Lower lobe of right lung (tissue), 2 donors: ENCODE measurements around the gene OSBP. TPM values are rescaled to one million over a fixed set of nuclear protein-coding genes. Genes with fewer than 3 reads are reported as not detected.

ENCODE experiments used
- ATAC-seq, 2 donors: fragments of 200-7000 bp; cut with Tn5 transposase; one replicate each; pipeline ENCODE4 v1.9.1; 2020 to 2022; ENCODE audit warnings: mild to moderate bottlenecking in 2 of 2, moderate library complexity in 2 of 2
- DNase-seq: peaks from one replicate; pipeline ENCODE4 v3.0.0-alpha.2; 2020
- H3K27ac ChIP-seq: fragments of 200-600 bp; one replicate; pipeline ENCODE4 v1.8.0; 2022
- H3K27me3 ChIP-seq: fragments of 200-600 bp; one replicate; pipeline ENCODE4 v1.8.0; 2022; ENCODE audit warnings: low read depth
- H3K36me3 ChIP-seq: fragments of 200-600 bp; one replicate; pipeline ENCODE4 v1.8.0; 2022; ENCODE audit warnings: mild to moderate bottlenecking
- H3K4me1 ChIP-seq: fragments of 200-600 bp; one replicate; pipeline ENCODE4 v1.8.0; 2022
- H3K4me3 ChIP-seq: fragments of 200-600 bp; one replicate; pipeline ENCODE4 v1.8.0; 2022; ENCODE audit warnings: mild to moderate bottlenecking
- H3K9me3 ChIP-seq: fragments of 200-600 bp; one replicate; pipeline ENCODE4 v1.8.0; 2022
- intact Hi-C: fragments of 100-400 bp; cut with DNase I; formaldehyde crosslinking; loops from one replicate; pipeline ENCODE4 v1.11.0; 2022
- total RNA-seq: library from RNA; stranded (reverse); fragmentation: NEBNext Ultra II Directional; extraction: Animal tissue kit (Norgen Biotek cat#: 25700); gene quantifications from one replicate; pipeline ENCODE4 v1.2.1, GENCODE V29; 2021
- TF ChIP-seq, protein P1 (sequence below): fragments of 200-600 bp; IDR thresholded peaks from one replicate; pipeline ENCODE4 v1.8.0; 2022; ENCODE audit warnings: antibody characterized with exemption, mild to moderate bottlenecking
- donor health status: DM: no; HTN: yes; CAD: no; lungs with severe emphysema.

OSBP gene
- total RNA-seq, 1 donor from 2014 or later = 37.7 TPM

DNA sequence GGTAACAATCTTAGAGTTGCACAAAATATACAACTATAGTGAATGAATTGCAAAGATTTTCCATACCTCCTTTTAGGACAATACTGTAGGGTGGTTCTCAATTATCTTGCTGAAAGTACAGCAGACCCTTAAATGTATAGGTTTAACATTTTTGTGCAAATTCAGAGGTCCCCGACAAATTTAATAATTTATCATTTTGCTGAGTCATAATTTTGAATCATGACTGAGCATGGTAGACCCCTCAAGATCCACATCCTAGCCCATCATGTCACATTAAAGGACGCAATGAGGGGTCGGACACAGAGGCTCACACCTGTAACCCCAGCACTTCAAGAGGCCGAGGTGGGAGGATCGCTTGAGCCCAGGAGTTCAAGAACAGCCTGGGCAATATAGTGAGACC is 43.5 kb downstream of the OSBP start:
- Histone ChIP-seq H3K27me3 (no peaks in the 10 kb centered on the region), H3K4me3 (no peak overlapping the region), H3K9me3 (no peaks in the 10 kb centered on the region), H3K36me3 (peaks cover 29% of the 10 kb centered on the region), H3K27ac (no peak overlapping the region), H3K4me1 (no peaks in the 10 kb centered on the region)
- no peak for ATAC-seq
- no peak for DNase-seq
- TF ChIP-seq, protein P1, sequence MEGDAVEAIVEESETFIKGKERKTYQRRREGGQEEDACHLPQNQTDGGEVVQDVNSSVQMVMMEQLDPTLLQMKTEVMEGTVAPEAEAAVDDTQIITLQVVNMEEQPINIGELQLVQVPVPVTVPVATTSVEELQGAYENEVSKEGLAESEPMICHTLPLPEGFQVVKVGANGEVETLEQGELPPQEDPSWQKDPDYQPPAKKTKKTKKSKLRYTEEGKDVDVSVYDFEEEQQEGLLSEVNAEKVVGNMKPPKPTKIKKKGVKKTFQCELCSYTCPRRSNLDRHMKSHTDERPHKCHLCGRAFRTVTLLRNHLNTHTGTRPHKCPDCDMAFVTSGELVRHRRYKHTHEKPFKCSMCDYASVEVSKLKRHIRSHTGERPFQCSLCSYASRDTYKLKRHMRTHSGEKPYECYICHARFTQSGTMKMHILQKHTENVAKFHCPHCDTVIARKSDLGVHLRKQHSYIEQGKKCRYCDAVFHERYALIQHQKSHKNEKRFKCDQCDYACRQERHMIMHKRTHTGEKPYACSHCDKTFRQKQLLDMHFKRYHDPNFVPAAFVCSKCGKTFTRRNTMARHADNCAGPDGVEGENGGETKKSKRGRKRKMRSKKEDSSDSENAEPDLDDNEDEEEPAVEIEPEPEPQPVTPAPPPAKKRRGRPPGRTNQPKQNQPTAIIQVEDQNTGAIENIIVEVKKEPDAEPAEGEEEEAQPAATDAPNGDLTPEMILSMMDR = no peak
- intact Hi-C loops = no loop called here

DNA sequence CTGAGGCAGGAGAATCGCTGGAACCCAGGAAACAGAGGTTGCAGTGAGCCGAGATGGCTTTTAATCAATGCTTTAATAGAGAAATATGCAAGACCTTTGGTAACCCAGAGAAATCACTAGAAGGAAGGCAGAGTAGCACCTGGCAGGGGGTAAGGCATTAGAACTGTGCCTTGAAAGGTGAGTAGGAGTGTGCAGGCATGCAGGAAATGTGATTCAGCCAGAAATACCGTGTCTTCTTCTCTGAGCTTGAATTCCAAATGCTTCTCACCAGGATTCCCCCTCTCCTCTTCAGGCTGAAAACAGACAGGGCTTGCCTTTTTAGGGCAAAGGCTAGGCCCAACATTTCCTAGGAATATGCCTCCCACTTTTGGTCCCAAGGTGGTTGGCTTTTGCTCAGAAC is 53.3 kb downstream of the OSBP start:
- Histone ChIP-seq H3K36me3 (no peaks in the 10 kb centered on the region), H3K27ac (no peak overlapping the region), H3K9me3 (no peaks in the 10 kb centered on the region), H3K4me3 (no peak overlapping the region), H3K4me1 (peaks cover 18% of the 10 kb centered on the region), H3K27me3 (no peaks in the 10 kb centered on the region)
- no peak for ATAC-seq
- TF ChIP-seq, protein P1 = no peak
- intact Hi-C loops = no loop called here
- DNase-seq = no peak

DNA sequence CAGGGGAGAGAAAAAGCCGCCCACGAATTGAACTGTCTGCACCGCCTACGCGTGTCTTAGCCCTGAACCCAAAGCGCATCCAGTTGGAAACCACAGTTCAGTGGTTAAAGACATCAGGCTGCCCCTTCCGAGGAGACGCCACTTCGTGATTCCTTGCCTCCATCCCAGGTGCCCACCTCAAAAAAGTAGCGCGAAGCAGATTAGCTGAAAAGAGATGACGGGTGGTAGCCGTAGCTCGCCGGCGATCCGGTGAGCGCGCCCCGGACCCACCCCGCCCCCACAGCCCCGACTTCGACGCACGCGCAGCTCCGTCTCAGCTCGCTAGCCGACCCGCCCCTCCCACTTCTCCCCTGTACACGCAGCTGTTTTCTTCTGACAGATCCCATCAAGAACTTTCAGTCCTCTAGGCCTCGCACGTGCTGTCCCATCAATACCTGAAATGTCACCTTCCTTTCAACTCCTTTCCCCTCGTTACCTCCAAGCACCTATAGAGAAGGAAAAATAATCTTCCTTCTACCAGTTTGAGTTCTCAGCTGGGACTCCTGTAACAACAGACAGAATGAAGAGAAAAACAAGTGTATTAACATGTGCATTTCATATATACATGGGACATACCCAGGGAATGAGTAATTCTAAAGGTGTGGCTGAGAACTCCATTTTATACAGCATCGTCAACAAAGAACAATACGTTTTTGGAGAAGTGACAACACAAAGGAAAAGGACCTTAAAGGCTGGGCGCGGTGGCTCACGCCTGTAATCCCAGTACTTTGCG is 54.7 kb downstream of the OSBP start:
- no peaks in the 10 kb centered on the region for H3K9me3 ChIP-seq
- H3K36me3 ChIP-seq = no peaks in the 10 kb centered on the region
- intact Hi-C loops = no loop called here
- TF ChIP-seq, protein P1 = no peak
- ATAC-seq (peak; percentile 89 to 92), DNase-seq (peak; percentile 89)
- no peaks in the 10 kb centered on the region for H3K27me3 ChIP-seq
- peak overlapping the region; percentile 74 for H3K27ac ChIP-seq
- H3K4me3 ChIP-seq = peak overlapping the region; percentile 93
- peaks cover 32% of the 10 kb centered on the region for H3K4me1 ChIP-seq

DNA sequence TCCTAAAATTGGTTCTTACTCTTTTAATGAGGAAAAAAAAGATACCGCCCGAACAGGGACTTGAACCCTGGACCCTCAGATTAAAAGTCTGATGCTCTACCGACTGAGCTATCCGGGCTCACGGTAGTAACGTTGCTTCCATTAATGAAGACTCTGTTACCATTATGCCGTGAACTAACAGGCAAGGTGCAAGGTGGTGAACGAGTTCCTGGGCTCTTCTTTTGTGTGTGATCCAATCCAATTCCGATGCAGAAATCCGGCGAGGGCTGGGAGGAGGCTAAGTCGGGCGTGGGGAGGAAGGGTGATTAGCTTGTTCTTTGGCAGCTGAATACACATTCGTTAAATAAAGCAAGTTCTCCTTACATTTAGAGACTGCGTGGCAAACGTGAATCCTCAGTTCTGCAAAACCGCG is 55.3 kb downstream of the OSBP start:
- peak; percentile 76 to 82 for ATAC-seq
- Histone ChIP-seq H3K27me3 (no peaks in the 10 kb centered on the region), H3K4me1 (peaks cover 35% of the 10 kb centered on the region), H3K9me3 (no peaks in the 10 kb centered on the region), H3K36me3 (no peaks in the 10 kb centered on the region), H3K27ac (peak overlapping the region; percentile 74), H3K4me3 (peak overlapping the region; percentile 93)
- intact Hi-C loops = no loop called here
- DNase-seq = no peak
- TF ChIP-seq, protein P1 = no peak

DNA sequence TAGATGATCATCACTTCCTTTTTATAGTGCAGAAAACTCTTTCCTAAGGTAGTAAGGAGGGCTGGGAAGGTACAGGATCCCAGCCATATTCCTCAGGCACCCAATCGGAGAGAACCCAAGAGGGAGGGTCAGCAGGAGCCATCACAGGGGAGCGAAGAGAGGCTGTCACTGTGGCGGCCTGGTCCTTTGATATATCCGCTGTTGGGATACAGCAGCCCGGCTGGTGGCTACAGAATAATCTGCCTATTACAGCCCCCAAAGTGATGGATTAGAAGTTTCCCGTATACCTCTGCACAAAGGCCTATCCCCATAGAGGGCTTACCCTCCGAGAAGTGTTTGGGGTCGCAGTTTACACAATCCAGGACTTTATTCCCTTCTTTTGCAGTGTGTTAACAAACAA is 55.7 kb downstream of the OSBP start:
- H3K27ac ChIP-seq = peak overlapping the region; percentile 74
- ATAC-seq = peak; percentile 2
- intact Hi-C loops = no loop called here

More for the DNA sequence above, 55.7 kb downstream of the OSBP start:
- Histone ChIP-seq H3K36me3 (no peaks in the 10 kb centered on the region), H3K4me1 (peaks cover 35% of the 10 kb centered on the region), H3K4me3 (peak overlapping the region; percentile 93), H3K9me3 (no peaks in the 10 kb centered on the region), H3K27me3 (no peaks in the 10 kb centered on the region)
- TF ChIP-seq, protein P1 = no peak
- DNase-seq = no peak
